ENCODE data around the gene ATG9A.

Gene ATG9A

DNA sequence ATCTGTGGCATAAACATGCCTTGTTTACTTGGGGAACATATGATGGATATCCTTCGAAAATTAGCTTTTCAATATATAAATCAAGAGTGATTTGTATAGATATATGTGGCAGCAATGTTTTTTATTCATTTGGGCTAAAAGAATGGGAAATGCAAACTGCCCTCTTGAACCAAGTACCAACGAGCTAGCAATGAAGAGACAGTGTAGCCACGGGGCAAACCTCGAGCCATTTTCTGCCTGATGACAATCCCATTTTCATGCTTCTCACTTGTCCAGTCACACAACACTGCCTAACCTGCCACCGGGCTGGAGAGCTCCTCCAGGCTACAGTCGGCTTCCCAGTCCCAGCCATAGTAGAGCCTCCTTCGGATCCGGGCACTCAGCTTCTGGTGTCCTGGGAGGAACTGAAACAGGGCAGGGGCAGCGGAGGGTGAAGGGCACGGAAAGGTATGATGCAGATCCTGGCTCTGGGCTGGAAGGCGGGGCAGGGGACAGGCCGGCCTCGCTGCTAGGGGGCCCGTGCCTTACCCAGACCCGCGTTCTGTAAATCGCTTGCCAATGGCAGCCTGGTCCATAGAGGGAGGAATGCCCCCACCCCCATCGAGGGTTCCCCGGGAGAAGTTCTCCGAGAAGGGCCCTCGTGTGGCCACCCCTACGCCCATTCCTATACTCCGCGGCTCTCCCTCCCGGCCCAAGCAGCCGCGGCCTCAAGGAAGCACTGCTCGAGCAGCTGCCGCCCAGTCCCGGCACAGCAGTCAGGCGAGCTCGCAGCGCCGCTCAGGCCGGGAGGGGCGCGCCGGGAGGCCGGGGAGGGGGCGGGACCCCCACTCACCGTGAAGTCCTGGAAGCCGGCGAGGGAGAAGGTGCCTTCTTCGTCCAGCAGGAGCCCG is 53.3 kb downstream of the ATG9A start:
- DNase-seq, result peak; percentile 40 to 66

DNA sequence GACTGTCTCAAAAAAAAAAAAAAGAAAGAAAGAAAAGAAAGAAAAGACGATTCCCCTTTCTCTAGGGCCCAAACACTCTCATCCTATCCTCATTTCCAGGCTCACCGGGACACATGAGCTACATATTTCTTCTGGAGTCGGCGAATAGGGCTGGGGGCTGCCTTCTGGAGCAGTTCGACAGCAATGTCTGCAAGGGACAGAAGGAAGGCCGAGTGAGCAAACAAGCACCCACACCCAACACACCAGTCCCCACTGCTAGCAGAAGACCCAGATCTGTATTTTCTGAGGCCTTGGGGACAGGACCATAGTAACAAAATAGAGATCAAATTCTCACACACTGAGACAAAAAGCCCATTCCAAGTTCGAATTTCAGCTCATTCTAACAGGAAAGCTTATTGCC is 54.0 kb downstream of the ATG9A start:
- no peak for DNase-seq

DNA sequence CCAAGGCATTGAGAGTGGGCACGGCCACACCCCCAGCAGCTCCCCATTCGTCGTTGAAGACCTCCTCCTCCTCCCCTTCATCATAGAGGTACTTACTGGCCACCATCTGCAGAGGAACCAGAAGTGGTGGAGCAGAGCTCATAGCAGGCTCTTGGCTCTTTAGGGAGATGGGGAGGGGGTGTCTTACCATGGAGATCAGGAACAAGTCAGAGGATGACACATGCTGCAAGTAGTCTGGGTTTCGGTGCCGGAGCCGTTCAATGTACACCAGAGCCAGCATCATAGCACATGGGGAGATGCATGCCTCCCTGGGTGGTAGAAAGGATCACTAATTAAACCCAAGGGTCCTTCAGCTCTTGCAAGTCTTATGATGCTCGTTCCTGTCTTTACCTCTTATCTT is 54.6 kb downstream of the ATG9A start:
- no peak for DNase-seq

DNA sequence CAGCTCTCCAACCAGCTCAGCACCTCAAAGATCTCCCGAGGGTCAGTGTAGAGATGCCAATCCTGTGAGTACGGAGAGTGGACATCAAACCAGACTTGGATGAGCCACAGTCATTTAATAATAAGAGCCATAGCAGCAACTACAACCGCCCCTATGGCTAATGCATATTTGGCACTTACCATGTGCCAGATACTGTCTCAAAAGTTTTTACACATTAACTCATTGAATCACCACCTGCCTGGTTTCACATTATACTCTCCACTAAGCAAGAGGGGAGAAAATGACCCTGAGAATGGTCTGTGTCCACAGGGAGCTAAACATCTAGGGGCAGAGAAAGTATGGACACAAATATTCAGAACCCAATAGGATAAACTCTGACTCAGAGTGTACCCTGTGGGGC is 55.3 kb downstream of the ATG9A start:
- DNase-seq, result no peak

DNA sequence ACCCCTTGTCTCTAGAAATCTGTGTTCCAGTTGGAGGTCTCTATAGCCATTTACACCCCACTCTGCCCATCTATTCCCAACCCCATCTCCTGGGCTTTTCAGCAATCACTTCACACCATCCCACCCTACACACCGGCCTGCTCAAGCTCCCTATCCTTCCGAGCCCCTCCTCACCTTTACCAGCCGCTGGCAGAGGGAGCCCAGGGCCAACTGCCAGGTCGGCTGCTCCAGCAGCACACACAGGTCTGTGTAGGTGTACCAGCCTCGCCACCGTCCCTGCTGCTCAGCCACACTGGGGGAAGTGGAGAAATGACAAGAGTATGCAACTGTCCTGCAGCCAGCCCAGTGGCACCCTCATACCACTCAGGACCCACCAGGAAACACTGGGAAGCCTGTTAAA is 56.3 kb downstream of the ATG9A start:
- no peak for DNase-seq

DNA sequence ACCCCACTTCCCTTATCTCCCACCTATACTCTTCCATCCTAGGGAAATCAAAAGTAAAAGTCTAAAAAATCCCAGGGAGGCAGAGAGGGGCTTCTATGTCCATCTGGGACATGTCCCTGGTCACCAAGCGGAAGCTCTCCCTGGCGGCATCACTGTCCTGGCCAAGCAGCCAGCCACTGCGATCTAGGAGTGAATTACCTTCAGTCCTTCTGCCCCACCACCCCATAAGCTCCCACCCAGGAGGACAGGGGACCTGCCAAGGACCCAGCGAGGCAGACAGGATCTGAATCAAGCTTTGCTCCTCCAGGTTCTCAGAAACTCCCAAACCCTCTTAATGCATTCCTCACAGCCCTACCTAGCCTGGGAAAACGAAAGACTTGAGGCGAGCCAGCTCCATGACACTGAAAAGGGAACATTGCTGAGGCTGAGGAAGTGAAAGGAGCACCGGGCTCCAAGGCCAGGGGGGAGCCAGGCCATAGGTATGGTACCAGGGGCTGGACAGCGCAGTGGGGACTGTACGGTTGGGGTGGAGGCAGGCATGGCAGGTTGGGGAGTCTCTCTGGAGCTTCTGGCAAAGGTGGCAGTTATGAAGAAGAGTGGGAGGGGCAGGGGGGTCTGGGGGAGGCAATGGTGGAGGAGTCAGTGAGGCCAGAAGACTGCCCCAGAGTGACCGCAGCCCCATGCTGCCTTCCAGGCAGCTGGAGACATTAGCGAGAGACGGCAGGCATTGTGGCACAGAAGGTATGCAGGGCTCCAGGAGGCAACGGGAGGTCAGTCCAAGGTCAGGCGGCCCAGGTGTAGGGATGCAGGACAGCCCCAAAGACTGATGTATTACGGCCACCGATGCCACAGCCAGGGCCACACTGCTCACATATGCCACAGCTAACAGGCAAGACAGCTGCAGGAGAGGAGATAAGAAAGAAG is 56.9 kb downstream of the ATG9A start:
- DNase-seq, result no peak

DNA sequence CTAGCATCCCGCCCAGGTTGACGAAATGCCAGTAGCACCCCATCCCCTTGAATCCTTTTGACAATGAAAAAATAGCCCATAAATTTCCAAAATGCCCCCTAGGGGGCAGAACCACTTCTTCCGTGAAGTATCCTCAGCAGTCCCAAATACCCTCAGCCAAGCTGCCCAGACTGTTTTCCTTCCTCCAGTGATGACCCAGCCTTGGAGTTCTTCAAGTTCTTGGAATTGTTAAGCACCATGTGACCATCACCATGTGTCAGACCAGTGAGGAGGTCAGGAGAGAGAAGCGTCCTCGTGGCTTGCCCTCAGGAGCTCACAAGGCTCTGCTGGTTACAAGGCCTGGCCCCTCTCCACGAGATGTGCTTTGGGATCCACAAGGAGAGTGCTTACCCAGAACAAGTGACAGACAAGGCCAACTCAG is 58.2 kb downstream of the ATG9A start:
- DNase-seq, result peak; percentile 36 to 78

DNA sequence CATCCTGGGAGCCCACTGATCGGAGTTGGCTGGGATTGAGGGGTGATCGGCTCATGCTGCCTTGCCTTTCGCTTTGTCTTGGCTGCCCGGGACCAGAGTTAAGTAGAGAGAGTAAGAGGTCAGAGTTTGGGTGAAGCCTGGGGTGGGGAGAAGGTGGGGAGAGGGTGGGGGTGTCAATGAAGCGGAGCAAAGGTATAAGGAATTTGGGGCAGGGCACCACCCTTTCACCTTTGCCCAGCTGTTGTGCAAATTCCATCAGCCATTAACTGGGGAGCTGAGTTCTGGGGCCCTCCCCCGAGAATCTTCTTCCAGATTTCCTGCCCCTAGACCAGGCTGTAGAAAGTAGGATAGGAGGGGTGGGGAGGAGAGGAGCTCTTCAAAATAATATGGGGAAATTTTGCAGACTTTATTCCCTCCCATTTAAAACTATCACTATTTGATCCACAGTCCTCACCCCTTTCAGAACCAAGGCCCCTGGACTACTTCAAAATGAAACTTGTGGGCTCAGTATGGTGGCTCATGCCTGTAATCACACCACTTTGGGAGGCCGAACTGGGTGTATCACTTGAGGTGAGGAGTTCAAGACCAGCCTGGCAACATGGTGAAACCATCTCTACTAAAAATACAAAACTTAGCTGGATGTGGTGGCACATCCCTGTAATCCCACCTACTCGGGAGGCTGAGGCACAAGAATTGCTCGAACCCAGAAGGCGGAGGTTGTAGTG is 59.3 kb downstream of the ATG9A start, which contains the start of gene SLC23A3:
Gene SLC23A3 (minus strand): TSS at position 100 of the 725 bp plus-strand sequence. CDS start 45 bp downstream, at position 55.
- no peak for DNase-seq

Data from inflammatory macrophage treated with lipopolysaccharide for 1 hour (primary cell).